Activated CD4-positive, alpha-beta T cell treated with anti-CD3 and anti-CD28 coated beads, Interleukin-2, amount 10 ng/mL, durations not matched to agents 24 days and 14 days (primary cell): ENCODE data around the gene SLC43A3. TPM values are rescaled to one million over a fixed set of nuclear protein-coding genes. Genes with fewer than 3 reads are reported as not detected.

Experiments
- DNase-seq: peaks from one replicate; pipeline ENCODE4 v3.0.0; 2022
- H3K27ac Mint-ChIP-seq: one replicate; pipeline ENCODE4 v1.8.0; 2022; ENCODE audit warnings: mild to moderate bottlenecking, mixed read lengths
- H3K27me3 Mint-ChIP-seq: one replicate; pipeline ENCODE4 v1.8.0; 2022; ENCODE audit warnings: mixed read lengths
- H3K36me3 Mint-ChIP-seq: one replicate; pipeline ENCODE4 v1.8.0; 2022; ENCODE audit warnings: low read depth, mild to moderate bottlenecking, mixed read lengths
- H3K4me1 Mint-ChIP-seq: one replicate; pipeline ENCODE4 v1.8.0; 2021; ENCODE audit warnings: mixed read lengths
- H3K4me3 Mint-ChIP-seq: one replicate; pipeline ENCODE4 v1.8.0; 2022; ENCODE audit warnings: mild to moderate bottlenecking, moderate library complexity, mixed read lengths
- H3K9me3 Mint-ChIP-seq: one replicate; pipeline ENCODE4 v1.8.0; 2021; ENCODE audit warnings: mixed read lengths
- intact Hi-C: fragments of 100-400 bp; cut with micrococcal nuclease; formaldehyde crosslinking; loops from one replicate; pipeline ENCODE4 v1.15.1; 2023
- total RNA-seq: library from RNA; stranded (reverse); gene quantifications from 2 replicates; pipeline ENCODE4 v1.2.3, GENCODE V29; 2022

Gene SLC43A3
- total RNA-seq, 1 donor from 2014 or later: 261 TPM

DNA sequence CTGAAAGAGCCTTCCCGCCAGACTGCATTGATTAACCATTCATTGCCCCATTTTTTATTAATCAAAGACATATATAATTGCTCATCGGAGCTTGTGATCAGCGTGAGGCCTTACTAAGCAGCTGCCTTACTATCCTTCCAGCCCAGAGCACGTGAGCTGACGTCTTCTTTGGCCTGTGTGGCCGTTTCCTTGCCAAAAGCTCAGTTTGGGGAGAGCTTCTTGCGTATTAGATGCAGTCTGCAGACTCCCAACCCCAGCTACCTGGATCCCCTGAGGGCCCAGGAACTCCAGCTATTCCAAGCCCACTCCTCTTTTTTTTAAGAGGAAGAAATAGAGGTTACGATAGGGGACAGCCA lies 784 bp upstream of the SLC43A3 start:
- peak overlapping the region; percentile 96 for H3K4me3 Mint-ChIP-seq
- no peaks in the 10 kb centered on the region for H3K9me3 Mint-ChIP-seq
- peaks cover 43% of the 10 kb centered on the region for H3K4me1 Mint-ChIP-seq
- intact Hi-C loops: loop anchor here (1.0 to 10.0 kb wide), 3 partner anchors 230 to 1147 kb away; partner anchors contain the start of genes CLP1 and LPXN
- H3K27me3 Mint-ChIP-seq: peaks cover 9% of the 10 kb centered on the region
- peaks cover 42% of the 10 kb centered on the region for H3K36me3 Mint-ChIP-seq
- H3K27ac Mint-ChIP-seq: peak overlapping the region; percentile 95
- no peak for DNase-seq

DNA sequence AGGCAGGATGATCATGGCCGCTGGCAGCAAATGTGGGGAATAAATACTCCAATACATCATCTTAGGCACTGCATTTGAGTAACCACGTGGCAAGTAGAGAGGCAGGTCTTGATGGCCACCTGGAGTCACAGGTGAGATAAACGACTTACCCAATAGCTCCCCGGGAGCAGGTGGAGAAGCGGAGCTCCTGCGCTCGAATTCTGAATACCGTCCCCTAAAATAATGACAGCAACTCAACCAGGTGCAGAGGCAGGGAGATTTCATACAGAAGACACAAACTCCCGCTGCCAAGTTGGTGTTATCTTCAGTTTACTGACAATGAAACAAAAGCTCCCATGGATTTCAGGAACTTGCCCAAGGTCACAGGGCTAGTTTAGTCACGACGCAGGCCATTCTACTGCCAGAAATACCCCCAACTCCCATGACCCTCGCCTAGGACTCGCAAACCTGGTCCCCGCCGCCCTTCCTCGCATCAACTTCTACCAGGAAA lies 437 bp downstream of the SLC43A3 start:
- Mint-ChIP-seq H3K27ac (peak overlapping the region; percentile 95), H3K36me3 (peaks cover 54% of the 10 kb centered on the region), H3K27me3 (peaks cover 9% of the 10 kb centered on the region), H3K9me3 (no peaks in the 10 kb centered on the region), H3K4me1 (peaks cover 45% of the 10 kb centered on the region), H3K4me3 (peak overlapping the region; percentile 96)
- intact Hi-C loops: loop anchor here (2.0 to 10.0 kb wide), 2 partner anchors 1098 to 1148 kb away; partner anchors contain the start of gene LPXN
- DNase-seq: no peak

- DNase-seq: peak; percentile 61
- Mint-ChIP-seq H3K27ac (peak overlapping the region; percentile 95), H3K4me3 (peak overlapping the region; percentile 96), H3K9me3 (no peaks in the 10 kb centered on the region), H3K4me1 (peaks cover 45% of the 10 kb centered on the region), H3K36me3 (peaks cover 61% of the 10 kb centered on the region), H3K27me3 (peaks cover 9% of the 10 kb centered on the region)
- intact Hi-C loops: loop anchor here (1.0 to 10.0 kb wide), 7 partner anchors 20 to 1149 kb away; partner anchors contain the start of genes LPXN, SSRP1, TIMM10 and UBE2L6
Observed at GRCh38 chr11:57425565-57426438, 1.1 kb downstream of the SLC43A3 start.

DNA sequence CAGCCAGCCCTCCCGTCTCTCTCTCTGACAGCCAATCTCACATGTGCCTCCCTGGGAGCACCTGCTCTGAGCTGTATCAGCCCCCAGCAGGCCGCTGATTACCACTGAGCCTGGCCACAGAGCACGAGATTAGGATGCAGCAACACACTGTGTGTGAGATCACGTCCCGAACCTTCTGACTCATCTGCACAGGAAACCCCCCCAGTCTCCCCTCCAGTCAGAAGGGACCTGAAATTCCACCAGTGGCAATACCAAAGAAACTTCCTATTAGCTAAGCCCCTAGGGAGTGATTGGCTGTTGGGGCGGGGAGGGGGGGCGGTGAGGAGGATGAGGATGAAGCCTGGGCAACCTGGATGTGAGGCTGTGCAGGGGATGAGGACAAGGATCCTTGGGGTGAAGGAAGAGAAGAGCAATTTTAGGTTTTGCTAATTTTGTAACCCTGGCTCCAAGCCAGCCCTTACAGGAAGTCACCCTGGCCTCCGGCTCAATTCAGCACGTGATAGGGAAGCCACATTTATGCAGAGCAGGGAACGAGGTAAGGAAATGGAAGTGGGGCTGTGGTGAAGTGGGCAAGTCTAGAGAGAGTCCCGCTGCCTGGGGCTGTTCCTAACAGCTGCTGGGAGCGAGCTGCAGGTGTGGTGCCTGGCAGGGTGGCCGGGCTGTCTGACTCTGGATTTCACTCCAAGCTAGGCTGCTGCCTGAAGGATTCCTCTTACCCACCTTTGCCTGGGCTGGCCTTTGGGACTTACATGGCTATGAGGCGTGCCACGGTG lies 1.9 kb downstream of the SLC43A3 start:
- Mint-ChIP-seq H3K36me3 (peaks cover 69% of the 10 kb centered on the region), H3K27ac (peak overlapping the region; percentile 95), H3K4me1 (peaks cover 50% of the 10 kb centered on the region), H3K9me3 (no peaks in the 10 kb centered on the region), H3K27me3 (peaks cover 9% of the 10 kb centered on the region), H3K4me3 (peak overlapping the region; percentile 96)
- intact Hi-C loops: loop anchor here (1.0 to 10.0 kb wide), 7 partner anchors 19 to 1100 kb away; partner anchors contain the start of genes SSRP1, TIMM10 and UBE2L6
- DNase-seq: peak; percentile 91

- Mint-ChIP-seq H3K4me3 (peak overlapping the region; percentile 96), H3K27ac (peak overlapping the region; percentile 95), H3K36me3 (peaks cover 75% of the 10 kb centered on the region), H3K9me3 (no peaks in the 10 kb centered on the region), H3K27me3 (peaks cover 7% of the 10 kb centered on the region), H3K4me1 (peaks cover 51% of the 10 kb centered on the region)
- intact Hi-C loops: loop anchor here (1.0 to 10.0 kb wide), 4 partner anchors 35 to 1101 kb away; partner anchors contain the start of gene SSRP1
- no peak for DNase-seq
Observed at GRCh38 chr11:57424137-57424791, 2.7 kb downstream of the SLC43A3 start.

GRCh38 chr11:57422669-57423068 lies 4.3 kb downstream of the SLC43A3 start:
- H3K4me1 Mint-ChIP-seq: peaks cover 53% of the 10 kb centered on the region

GRCh38 chr11:57421805-57422204 lies 5.1 kb downstream of the SLC43A3 start:
- intact Hi-C loops: loop anchor here (10.0 kb wide), 1 partner anchor 1103 kb away; no protein-coding TSS in a partner anchor
- no peak overlapping the region for H3K4me3 Mint-ChIP-seq
- no peak for DNase-seq
- no peaks in the 10 kb centered on the region for H3K27me3 Mint-ChIP-seq
- peaks cover 50% of the 10 kb centered on the region for H3K4me1 Mint-ChIP-seq
- no peak overlapping the region for H3K27ac Mint-ChIP-seq
- H3K36me3 Mint-ChIP-seq: peaks cover 89% of the 10 kb centered on the region
- no peaks in the 10 kb centered on the region for H3K9me3 Mint-ChIP-seq

More at GRCh38 chr11:57422669-57423068, 4.3 kb downstream of the SLC43A3 start:
- no peaks in the 10 kb centered on the region for H3K27me3 Mint-ChIP-seq
- intact Hi-C loops: loop anchor here (10.0 kb wide), 1 partner anchor 1102 kb away; no protein-coding TSS in a partner anchor
- H3K36me3 Mint-ChIP-seq: peaks cover 85% of the 10 kb centered on the region
- peak overlapping the region; percentile 79 for H3K27ac Mint-ChIP-seq
- peak overlapping the region; percentile 96 for H3K4me3 Mint-ChIP-seq
- no peaks in the 10 kb centered on the region for H3K9me3 Mint-ChIP-seq
- no peak for DNase-seq

GRCh38 chr11:57421066-57421465 lies 5.9 kb downstream of the SLC43A3 start:
- DNase-seq: no peak
- Mint-ChIP-seq H3K9me3 (no peaks in the 10 kb centered on the region), H3K36me3 (peaks cover 88% of the 10 kb centered on the region), H3K27me3 (no peaks in the 10 kb centered on the region), H3K27ac (no peak overlapping the region), H3K4me3 (no peak overlapping the region), H3K4me1 (peaks cover 46% of the 10 kb centered on the region)
- intact Hi-C loops: loop anchor here (10.0 kb wide), 1 partner anchor 1104 kb away; no protein-coding TSS in a partner anchor

- Mint-ChIP-seq H3K4me1 (peaks cover 38% of the 10 kb centered on the region), H3K9me3 (no peaks in the 10 kb centered on the region), H3K4me3 (no peak overlapping the region), H3K36me3 (peaks cover 85% of the 10 kb centered on the region), H3K27ac (no peak overlapping the region), H3K27me3 (no peaks in the 10 kb centered on the region)
- no peak for DNase-seq
- intact Hi-C loops: no loop called here
Observed at GRCh38 chr11:57419146-57419545, 7.8 kb downstream of the SLC43A3 start.

GRCh38 chr11:57418131-57418530 lies 8.8 kb downstream of the SLC43A3 start:
- no peaks in the 10 kb centered on the region for H3K9me3 Mint-ChIP-seq
- DNase-seq: no peak
- intact Hi-C loops: no loop called here
- H3K36me3 Mint-ChIP-seq: peaks cover 86% of the 10 kb centered on the region
- H3K4me3 Mint-ChIP-seq: no peak overlapping the region
- H3K4me1 Mint-ChIP-seq: peaks cover 42% of the 10 kb centered on the region
- no peaks in the 10 kb centered on the region for H3K27me3 Mint-ChIP-seq
- H3K27ac Mint-ChIP-seq: no peak overlapping the region

GRCh38 chr11:57417056-57417455 lies 9.9 kb downstream of the SLC43A3 start:
- Mint-ChIP-seq H3K27me3 (no peaks in the 10 kb centered on the region), H3K4me1 (peaks cover 31% of the 10 kb centered on the region), H3K4me3 (no peak overlapping the region), H3K9me3 (no peaks in the 10 kb centered on the region), H3K27ac (no peak overlapping the region), H3K36me3 (peaks cover 83% of the 10 kb centered on the region)
- intact Hi-C loops: no loop called here
- DNase-seq: no peak

DNA sequence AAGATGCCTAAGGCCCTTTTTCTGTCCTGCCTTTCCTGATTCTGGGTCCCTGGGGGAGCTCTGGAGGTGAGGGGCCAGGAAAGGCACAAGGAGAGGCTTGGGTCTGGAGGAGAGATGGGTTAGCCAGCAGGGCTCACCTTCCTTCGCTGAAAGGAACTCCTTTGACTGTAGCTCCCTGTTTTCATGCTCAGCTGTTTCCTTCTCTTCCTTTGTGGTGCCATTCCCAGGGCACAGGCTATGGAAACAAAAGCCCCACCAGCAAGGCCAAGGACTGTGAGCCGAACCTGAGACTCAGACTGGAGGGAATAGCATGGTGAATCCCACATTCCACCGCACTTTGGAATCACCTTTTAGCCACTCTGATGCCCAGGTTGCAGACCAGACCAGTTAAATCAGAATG lies 10.5 kb downstream of the SLC43A3 start:
- Mint-ChIP-seq H3K9me3 (no peaks in the 10 kb centered on the region), H3K4me3 (no peak overlapping the region), H3K4me1 (peaks cover 29% of the 10 kb centered on the region), H3K36me3 (peaks cover 81% of the 10 kb centered on the region), H3K27ac (no peak overlapping the region), H3K27me3 (no peaks in the 10 kb centered on the region)
- DNase-seq: no peak
- intact Hi-C loops: no loop called here

GRCh38 chr11:57414612-57415212 lies 12.2 kb downstream of the SLC43A3 start:
- H3K4me1 Mint-ChIP-seq: peaks cover 30% of the 10 kb centered on the region
- peaks cover 77% of the 10 kb centered on the region for H3K36me3 Mint-ChIP-seq
- H3K4me3 Mint-ChIP-seq: no peak overlapping the region
- no peak for DNase-seq
- no peak overlapping the region for H3K27ac Mint-ChIP-seq
- no peaks in the 10 kb centered on the region for H3K9me3 Mint-ChIP-seq
- intact Hi-C loops: no loop called here
- no peaks in the 10 kb centered on the region for H3K27me3 Mint-ChIP-seq
